Suprapubic skin (tissue), 4 donors: Measurements from ENCODE around the gene NAGLU. TPM values are rescaled to one million over a fixed set of nuclear protein-coding genes. Genes with fewer than 3 reads are reported as not detected.

Source experiments
- DNase-seq, 2 donors: peaks; one replicate each; pipeline ENCODE4 v3.0.0-alpha.2; 2019; ENCODE audit warnings: low spot score in 2 of 2
- H3K27ac ChIP-seq: fragments of 200-600 bp; sonication (generic); one replicate; pipeline ENCODE4 v1.5.1; 2019
- H3K27me3 ChIP-seq: fragments of 200-600 bp; sonication (generic); one replicate; pipeline ENCODE4 v1.5.1; 2019
- H3K36me3 ChIP-seq: fragments of 200-600 bp; sonication (generic); one replicate; pipeline ENCODE4 v1.5.1; 2019
- H3K4me1 ChIP-seq: fragments of 200-600 bp; sonication (generic); one replicate; pipeline ENCODE4 v1.5.1; 2019
- H3K4me3 ChIP-seq: fragments of 200-600 bp; sonication (generic); one replicate; pipeline ENCODE4 v1.5.1; 2019; ENCODE audit warnings: mild to moderate bottlenecking
- H3K9me3 ChIP-seq: fragments of 200-600 bp; sonication (generic); one replicate; pipeline ENCODE4 v1.5.1; 2019
- EP300 ChIP-seq: sonication (generic); formaldehyde crosslinking; IDR thresholded peaks from one replicate; pipeline ENCODE4 v1.6.1; 2017; ENCODE audit warnings: antibody characterized with exemption
- POLR2A ChIP-seq, 2 donors: fragments of 450-650 bp; IDR thresholded peaks; one replicate each; pipeline ENCODE4 v1.6.1; 2017; ENCODE audit warnings: antibody characterized with exemption in 2 of 2, mild to moderate bottlenecking in 2 of 2, moderate library complexity in 2 of 2
- POLR2AphosphoS5 ChIP-seq, 3 donors: sonication (generic); formaldehyde crosslinking; IDR thresholded peaks; one replicate each; pipeline ENCODE4 v1.6.1; 2017; ENCODE audit warnings: antibody characterized with exemption in 3 of 3
- WGBS: methylation state at CpG from one replicate; pipeline ENCODE4 v1.1.5; 2018; 5-methylcytosine and 5-hydroxymethylcytosine counted together
- total RNA-seq, 4 donors: library from RNA; depleted of rRNA; stranded (reverse); fragments of >200 nt; gene quantifications; one replicate each; pipeline ENCODE4 v1.1.0, GENCODE V29; 2016
- TF ChIP-seq, protein P1 (sequence below), 2 donors: fragments of 200-600 bp in 1 of 2; fragments of 450-650 bp in 1 of 2; sonication (generic) in 1 of 2; IDR thresholded peaks; one replicate each; pipeline ENCODE4 v1.5.1; 2016 to 2019; ENCODE audit warnings: antibody characterized with exemption in 2 of 2, mild to moderate bottlenecking in 1 of 2, moderate library complexity in 1 of 2

The NAGLU gene
- total RNA-seq, 4 donors from 2014 or later: 19.8 to 40.1 (median 30.4) TPM

DNA sequence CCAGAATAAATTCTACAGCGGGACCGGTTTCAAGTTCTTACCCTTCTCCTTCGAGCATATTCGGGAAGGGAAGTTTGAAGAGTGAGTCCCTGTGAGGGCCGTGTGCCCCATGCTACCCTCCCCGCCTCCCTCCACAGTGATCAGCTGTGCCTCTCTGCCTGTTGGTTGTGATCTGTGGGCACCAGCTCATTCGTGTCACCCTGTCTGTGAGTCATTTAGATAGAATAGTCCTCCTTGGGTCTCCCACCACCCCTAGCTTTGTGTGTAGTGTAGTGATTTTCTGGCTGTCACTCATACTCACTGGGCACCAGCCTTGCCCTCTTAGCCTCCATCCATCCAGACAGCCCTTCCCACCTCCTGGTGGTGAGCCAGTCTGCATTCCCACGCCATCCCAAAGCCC is 15.0 kb upstream of the NAGLU start:
- peak overlapping the region; percentile 87 for H3K27ac ChIP-seq
- 57% methylated on average over 8 of the region's 8 CpGs for WGBS
- peaks cover 68% of the 10 kb centered on the region for H3K4me1 ChIP-seq

DNA sequence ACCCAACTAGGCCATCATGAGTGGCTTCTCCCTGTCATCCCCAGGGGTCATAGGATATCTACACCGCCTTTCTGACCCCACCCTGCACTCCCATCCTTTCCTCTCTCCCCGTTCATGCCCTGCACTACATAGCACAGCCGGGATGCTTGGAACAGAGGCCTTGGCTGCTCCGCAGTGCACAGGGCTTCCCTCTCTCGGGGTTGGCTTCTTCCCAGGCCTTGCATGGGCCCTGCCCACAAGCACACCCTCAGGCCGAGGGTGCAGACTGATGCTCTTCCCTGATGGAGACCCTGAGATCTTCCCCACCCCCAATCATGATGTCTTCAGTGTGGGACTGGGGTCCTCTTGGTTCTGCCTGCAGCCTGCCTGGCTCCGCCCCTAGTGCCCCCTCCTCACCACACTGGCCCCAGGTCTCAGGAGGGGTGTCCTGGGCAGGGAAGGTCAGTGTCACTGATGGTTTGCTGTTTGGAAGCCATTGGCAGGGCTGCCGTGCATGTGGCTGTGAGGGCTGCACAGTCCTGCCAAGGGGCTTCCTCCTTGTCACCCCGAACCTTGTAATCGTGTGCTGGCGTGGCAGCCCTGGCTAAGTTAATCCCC is 14.3 kb upstream of the NAGLU start:
- Histone ChIP-seq H3K4me3 (no peak overlapping the region), H3K36me3 (peaks cover 24% of the 10 kb centered on the region), H3K27me3 (no peaks in the 10 kb centered on the region), H3K4me1 (peaks cover 72% of the 10 kb centered on the region), H3K27ac (peak overlapping the region; percentile 87), H3K9me3 (no peaks in the 10 kb centered on the region)
- DNase-seq: no peak
- TF ChIP-seq POLR2AphosphoS5 (IDR thresholded peaks at IDR 0.05): no peak
- TF ChIP-seq, protein P1, sequence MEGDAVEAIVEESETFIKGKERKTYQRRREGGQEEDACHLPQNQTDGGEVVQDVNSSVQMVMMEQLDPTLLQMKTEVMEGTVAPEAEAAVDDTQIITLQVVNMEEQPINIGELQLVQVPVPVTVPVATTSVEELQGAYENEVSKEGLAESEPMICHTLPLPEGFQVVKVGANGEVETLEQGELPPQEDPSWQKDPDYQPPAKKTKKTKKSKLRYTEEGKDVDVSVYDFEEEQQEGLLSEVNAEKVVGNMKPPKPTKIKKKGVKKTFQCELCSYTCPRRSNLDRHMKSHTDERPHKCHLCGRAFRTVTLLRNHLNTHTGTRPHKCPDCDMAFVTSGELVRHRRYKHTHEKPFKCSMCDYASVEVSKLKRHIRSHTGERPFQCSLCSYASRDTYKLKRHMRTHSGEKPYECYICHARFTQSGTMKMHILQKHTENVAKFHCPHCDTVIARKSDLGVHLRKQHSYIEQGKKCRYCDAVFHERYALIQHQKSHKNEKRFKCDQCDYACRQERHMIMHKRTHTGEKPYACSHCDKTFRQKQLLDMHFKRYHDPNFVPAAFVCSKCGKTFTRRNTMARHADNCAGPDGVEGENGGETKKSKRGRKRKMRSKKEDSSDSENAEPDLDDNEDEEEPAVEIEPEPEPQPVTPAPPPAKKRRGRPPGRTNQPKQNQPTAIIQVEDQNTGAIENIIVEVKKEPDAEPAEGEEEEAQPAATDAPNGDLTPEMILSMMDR (IDR thresholded peaks at IDR 0.05): no peak
- no peak for TF ChIP-seq EP300
- TF ChIP-seq POLR2A (IDR thresholded peaks at IDR 0.05): no peak
- WGBS: 65% methylated on average over 7 of the region's 11 CpGs

More for the DNA sequence above, 15.0 kb upstream of the NAGLU start:
- DNase-seq: no peak
- Histone ChIP-seq H3K9me3 (no peaks in the 10 kb centered on the region), H3K36me3 (peaks cover 29% of the 10 kb centered on the region), H3K27me3 (no peaks in the 10 kb centered on the region), H3K4me3 (no peak overlapping the region)
- TF ChIP-seq POLR2AphosphoS5 (IDR thresholded peaks at IDR 0.05) (no peak), POLR2A (IDR thresholded peaks at IDR 0.05) (no peak), EP300 (no peak)
- TF ChIP-seq, protein P1 (IDR thresholded peaks at IDR 0.05): no peak

DNA sequence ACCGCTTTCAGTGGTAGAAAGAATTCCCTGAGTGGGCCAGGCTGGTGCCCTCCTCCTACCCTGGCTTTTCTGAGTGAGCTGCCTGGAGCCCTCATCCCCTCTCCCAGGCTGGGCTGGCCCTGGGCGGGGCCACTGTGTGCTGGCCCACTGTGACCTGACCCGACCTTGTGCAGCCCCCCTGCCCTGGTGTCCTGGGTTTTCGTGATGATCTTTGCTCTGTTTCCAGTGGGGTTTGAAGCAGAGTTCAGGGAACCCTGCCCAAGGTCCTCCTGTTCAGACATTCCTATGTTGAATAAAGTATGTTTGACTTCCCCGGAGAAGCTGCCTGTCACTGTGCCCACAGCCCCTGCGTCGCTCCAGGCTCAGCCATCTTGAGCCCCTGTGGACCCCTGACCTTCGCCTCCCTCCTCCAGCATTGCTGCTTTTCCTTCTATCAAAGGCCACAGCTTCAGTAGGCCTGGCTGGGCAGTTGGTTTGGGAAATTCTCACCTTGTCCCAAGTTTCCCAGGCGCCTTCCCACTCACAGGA is 13.7 kb upstream of the NAGLU start:
- DNase-seq: no peak
- Histone ChIP-seq H3K4me1 (peaks cover 71% of the 10 kb centered on the region), H3K27me3 (no peaks in the 10 kb centered on the region), H3K4me3 (no peak overlapping the region), H3K27ac (peak overlapping the region; percentile 87), H3K9me3 (no peaks in the 10 kb centered on the region), H3K36me3 (peaks cover 22% of the 10 kb centered on the region)
- TF ChIP-seq EP300 (no peak), POLR2A (IDR thresholded peaks at IDR 0.05) (no peak), POLR2AphosphoS5 (IDR thresholded peaks at IDR 0.05) (no peak)
- TF ChIP-seq, protein P1 (IDR thresholded peaks at IDR 0.05): no peak
- WGBS: 76% methylated on average over 6 of the region's 9 CpGs

DNA sequence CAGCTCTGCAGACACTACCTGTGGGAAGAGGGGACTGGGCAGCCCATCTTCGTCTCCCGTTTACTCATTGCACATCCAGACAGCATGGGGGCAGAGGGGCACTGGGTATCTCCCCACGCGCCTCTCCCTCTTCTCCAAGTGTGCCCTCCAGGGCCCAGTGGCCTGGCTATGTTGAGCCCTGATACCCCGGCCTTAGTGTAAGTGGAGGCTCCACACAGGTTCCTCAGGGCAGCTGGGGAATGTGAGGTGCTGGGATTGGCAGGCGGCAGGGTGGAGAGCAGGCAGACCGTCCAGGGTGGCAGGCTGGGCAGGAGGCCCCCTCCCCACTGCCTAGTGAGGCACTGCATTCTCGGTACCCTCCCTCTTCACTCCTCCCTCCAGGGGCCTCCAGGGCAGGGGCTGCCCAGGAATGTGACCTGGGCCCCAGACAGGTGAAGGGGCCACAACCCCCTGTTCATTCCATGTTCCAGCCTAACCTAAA is 13.2 kb upstream of the NAGLU start:
- Histone ChIP-seq H3K27ac (peak overlapping the region; percentile 87), H3K9me3 (no peaks in the 10 kb centered on the region), H3K4me3 (no peak overlapping the region), H3K4me1 (peaks cover 66% of the 10 kb centered on the region), H3K27me3 (no peaks in the 10 kb centered on the region), H3K36me3 (peaks cover 22% of the 10 kb centered on the region)
- DNase-seq: no peak
- TF ChIP-seq POLR2AphosphoS5 (IDR thresholded peaks at IDR 0.05): no peak
- TF ChIP-seq EP300: no peak
- no peak for TF ChIP-seq POLR2A (IDR thresholded peaks at IDR 0.05)
- TF ChIP-seq, protein P1 (IDR thresholded peaks at IDR 0.05): no peak
- WGBS: 90% methylated on average over 8 of the region's 8 CpGs

DNA sequence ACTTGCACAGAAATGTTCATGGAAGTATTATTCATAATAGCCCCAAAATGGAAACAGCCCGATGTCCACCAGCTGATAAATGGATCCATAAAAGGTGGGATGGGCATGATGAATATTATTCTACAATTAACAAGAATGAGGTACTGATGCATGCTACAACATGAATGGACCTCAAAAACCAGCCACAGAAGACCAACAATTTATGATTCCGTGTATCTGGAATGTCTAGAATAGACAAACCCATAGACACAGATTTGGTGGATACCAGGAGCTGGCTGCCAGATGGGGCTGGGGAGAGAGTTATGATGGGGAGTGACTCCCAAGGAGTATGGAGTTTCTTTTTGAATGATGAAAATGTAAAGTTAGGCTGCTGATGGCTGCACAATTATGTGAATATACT is 10.8 kb upstream of the NAGLU start:
- Histone ChIP-seq H3K9me3 (no peaks in the 10 kb centered on the region), H3K27me3 (no peaks in the 10 kb centered on the region), H3K4me3 (no peak overlapping the region), H3K36me3 (peaks cover 22% of the 10 kb centered on the region), H3K4me1 (peaks cover 51% of the 10 kb centered on the region), H3K27ac (no peak overlapping the region)
- WGBS: 56% methylated on average over 2 of the region's 2 CpGs
- TF ChIP-seq EP300: no peak
- no peak for DNase-seq
